HCT116 (cell line): Measurements from ENCODE around the gene SLC25A41. TPM values are rescaled to one million over a fixed set of nuclear protein-coding genes. Genes with fewer than 3 reads are reported as not detected.

Experiments used
- ATAC-seq: fragments of 200-7000 bp; cut with Tn5 transposase; 2 replicates; pipeline ENCODE4 v1.9.1; 2020; ENCODE audit warnings: mild to moderate bottlenecking, moderate library complexity
- BruUV-seq: library from RNA; stranded (reverse); fragments of 400-500 nt; replicated peaks from 2 replicates; lab custom pipeline; 2021; lab: Mats Ljungman, UMichigan
- CTCF ChIA-PET: fragments of 300-600 bp; sonication (Branson Sonifier 250); formaldehyde crosslinking; loops from one replicate; lab custom pipeline; 2021; ENCODE audit warnings: antibody characterized with exemption; lab: Charles Lee
- POLR2A ChIA-PET: fragments of 300-600, 350-600 bp; sonication (Branson Sonifier 250); formaldehyde crosslinking; loops from one replicate; lab custom pipeline; 2021; ENCODE audit warnings: antibody characterized with exemption; lab: Charles Lee
- RAD21 ChIA-PET, 2 experiments: fragments of 300-600 bp; sonication (Branson Sonifier 250); formaldehyde crosslinking; loops; one replicate each; lab custom pipeline; 2023; ENCODE audit warnings: low total read pairs in 2 of 2; ENCODE audit not compliant: uncharacterized antibody in 2 of 2, unreplicated experiment in 2 of 2, low non-redundant PET in 1 of 2; lab: Charles Lee
- DNase-seq: peaks from one replicate; pipeline ENCODE4 v3.0.0-alpha.2; 2010; ENCODE audit warnings: low read depth, low spot score
- H2AFZ ChIP-seq: fragments of 200-600 bp; shearing (Covaris generic), sonication (generic); 2 replicates; pipeline ENCODE4 v1.6.1; 2017; ENCODE audit warnings: low read depth, mixed run types, mixed read lengths, antibody characterized with exemption, low read length; ENCODE audit not compliant: poor library complexity, severe bottlenecking
- H3K27ac ChIP-seq: 2 replicates; pipeline ENCODE4 v1.5.1; 2012; ENCODE audit warnings: low read depth, low read length
- H3K27me3 ChIP-seq: fragments of 200-600 bp; sonication (generic); 2 replicates; pipeline ENCODE4 v1.6.1; 2016; ENCODE audit warnings: mixed run types, low read length, mixed read lengths; ENCODE audit not compliant: insufficient read depth
- H3K36me3 ChIP-seq, 2 experiments: fragments of 200-500 bp in 1 of 2; fragments of 200-600 bp in 1 of 2; sonication (Bioruptor generic) in 1 of 2; sonication (generic) in 1 of 2; 2 replicates each; pipeline versions ENCODE4 v1.5.1 to v1.6.1; 2014 to 2016; ENCODE audit warnings: low read length in 2 of 2, inconsistent platforms in 1 of 2, mixed read lengths in 1 of 2, mixed run types in 1 of 2; ENCODE audit not compliant: insufficient read depth in 2 of 2, control insufficient read depth in 1 of 2
- H3K4me1 ChIP-seq, 2 experiments: fragments of 200-600 bp in 1 of 2; sonication (generic) in 1 of 2; 2 replicates each; pipeline versions ENCODE4 v1.5.1 to v1.6.1; 2012 to 2017; ENCODE audit warnings: low read length in 2 of 2, inconsistent platforms in 1 of 2, mild to moderate bottlenecking in 1 of 2, mixed read lengths in 1 of 2, mixed run types in 1 of 2, moderate library complexity in 1 of 2; ENCODE audit not compliant: insufficient read depth in 2 of 2, control insufficient read depth in 1 of 2
- H3K4me2 ChIP-seq: fragments of 200-600 bp; sonication (generic); 2 replicates; pipeline ENCODE4 v1.6.1; 2017; ENCODE audit warnings: mixed run types, low read length, mixed read lengths
- H3K4me3 ChIP-seq, 2 experiments: fragments of 200-600 bp in 1 of 2; sonication (generic) in 1 of 2; replicated peaks in 1 of 2; 2 replicates each; pipeline ENCODE4 v1.5.1; 2011 to 2016; ENCODE audit warnings: low read length in 2 of 2, control low read depth in 1 of 2, low read depth in 1 of 2, mild to moderate bottlenecking in 1 of 2, mixed read lengths in 1 of 2, mixed run types in 1 of 2
- H3K79me2 ChIP-seq: fragments of 200-600 bp; sonication (generic); 2 replicates; pipeline ENCODE4 v1.6.1; 2017; ENCODE audit warnings: mild to moderate bottlenecking, mixed run types, low read length, moderate library complexity, mixed read lengths; ENCODE audit not compliant: insufficient read depth
- H3K9ac ChIP-seq: fragments of 200-600 bp; sonication (generic); 2 replicates; pipeline ENCODE4 v1.6.1; 2016; ENCODE audit warnings: low read length, mixed read lengths
- H3K9me2 ChIP-seq: fragments of 200-600 bp; sonication (generic), shearing (Covaris generic); 2 replicates; pipeline ENCODE4 v1.6.1; 2017; ENCODE audit warnings: mixed run types, mild to moderate bottlenecking, moderate library complexity; ENCODE audit not compliant: insufficient read depth
- H3K9me3 ChIP-seq, 2 experiments: fragments of 200-500 bp in 1 of 2; fragments of 200-600 bp in 1 of 2; sonication (Bioruptor generic) in 1 of 2; sonication (generic) in 1 of 2; 2 replicates each; pipeline ENCODE4 v1.6.1; 2014 to 2017; ENCODE audit warnings: low read length in 2 of 2, mixed read lengths in 2 of 2, inconsistent platforms in 1 of 2, low read depth in 1 of 2, mild to moderate bottlenecking in 1 of 2, mixed run types in 1 of 2, moderate library complexity in 1 of 2; ENCODE audit not compliant: control insufficient read depth in 1 of 2, insufficient read depth in 1 of 2
- H4K20me1 ChIP-seq: fragments of 200-600 bp; sonication (generic), shearing (Covaris generic); 2 replicates; pipeline ENCODE4 v1.6.1; 2017; ENCODE audit warnings: mixed run types, mild to moderate bottlenecking, moderate library complexity; ENCODE audit not compliant: insufficient read depth
- ATF3 ChIP-seq: IDR thresholded peaks from 2 replicates; pipeline ENCODE4 v1.6.1; 2012
- CEBPB ChIP-seq: IDR thresholded peaks from 2 replicates; pipeline ENCODE4 v1.6.1; 2012; ENCODE audit warnings: low read depth
- EGR1 ChIP-seq: IDR thresholded peaks from 2 replicates; pipeline ENCODE4 v1.6.1; 2012; ENCODE audit warnings: low read depth
- ELF1 ChIP-seq: IDR thresholded peaks from 2 replicates; pipeline ENCODE4 v1.6.1; 2012; ENCODE audit warnings: low read depth, borderline replicate concordance
- EZH2 ChIP-seq: fragments of 200-600 bp; sonication (generic); IDR thresholded peaks from 2 replicates; pipeline ENCODE4 v1.6.1; 2017; ENCODE audit warnings: antibody characterized with exemption, mixed run types
- FOSL1 ChIP-seq: IDR thresholded peaks from 2 replicates; pipeline ENCODE4 v1.6.1; 2012; ENCODE audit warnings: low read depth
- POLR2A ChIP-seq: IDR thresholded peaks from 2 replicates; pipeline ENCODE4 v1.7.0; 2011; ENCODE audit warnings: borderline replicate concordance; ENCODE audit not compliant: insufficient read depth, insufficient read length; ENCODE audit errors: extremely low read depth
- POLR2AphosphoS5 ChIP-seq: IDR thresholded peaks from 2 replicates; pipeline ENCODE4 v1.6.1; 2011; ENCODE audit warnings: mild to moderate bottlenecking, low read depth, low read length, moderate library complexity
- RAD21 ChIP-seq: IDR thresholded peaks from 2 replicates; pipeline ENCODE4 v1.6.1; 2012; ENCODE audit warnings: low read depth, mild to moderate bottlenecking
- SIN3A ChIP-seq: IDR thresholded peaks from 2 replicates; pipeline ENCODE4 v1.6.1; 2012; ENCODE audit warnings: low read depth
- SP1 ChIP-seq: IDR thresholded peaks from 2 replicates; pipeline ENCODE4 v1.6.1; 2012; ENCODE audit warnings: low read depth
- SRF ChIP-seq: IDR thresholded peaks from 2 replicates; pipeline ENCODE4 v1.6.1; 2012; ENCODE audit warnings: low read depth
- ZFX ChIP-seq: fragments of 450-650 bp; IDR thresholded peaks from 2 replicates; pipeline ENCODE4 v1.6.1; 2017
- intact Hi-C: fragments of 100-400 bp; cut with micrococcal nuclease; formaldehyde crosslinking; loops from 2 replicates; pipeline ENCODE4 v1.10.0; 2022
- total RNA-seq: library from RNA; stranded (reverse); gene quantifications from one replicate; pipeline ENCODE4 v1.2.1, GENCODE V29; 2021; ENCODE audit not compliant: unreplicated experiment
- TF ChIP-seq, protein P1 (sequence below): IDR thresholded peaks from 2 replicates; pipeline ENCODE4 v1.6.1; 2011; ENCODE audit warnings: mild to moderate bottlenecking, low read length, moderate library complexity; ENCODE audit not compliant: insufficient replicate concordance; ENCODE audit errors: extremely low read depth

SLC25A41 gene
- total RNA-seq, 1 experiment from 2014 or later: 0.93 TPM

- Histone ChIP-seq H3K9me3 (no peaks in the 10 kb centered on the region), H3K9ac (no peak overlapping the region), H3K4me2 (no peak overlapping the region), H3K36me3 (no peaks in the 10 kb centered on the region), H4K20me1 (no peaks in the 10 kb centered on the region), H2AFZ (no peak overlapping the region), H3K27me3 (no peaks in the 10 kb centered on the region), H3K4me1 (no peaks in the 10 kb centered on the region), H3K27ac (no peak overlapping the region), H3K9me2 (no peaks in the 10 kb centered on the region), H3K79me2 (no peaks in the 10 kb centered on the region), H3K4me3 (no peak overlapping the region)
- POLR2A ChIA-PET: no interaction called here
- no peak for ATAC-seq
- no peak for DNase-seq
- intact Hi-C loops: no loop called here
- TF ChIP-seq, protein P1, sequence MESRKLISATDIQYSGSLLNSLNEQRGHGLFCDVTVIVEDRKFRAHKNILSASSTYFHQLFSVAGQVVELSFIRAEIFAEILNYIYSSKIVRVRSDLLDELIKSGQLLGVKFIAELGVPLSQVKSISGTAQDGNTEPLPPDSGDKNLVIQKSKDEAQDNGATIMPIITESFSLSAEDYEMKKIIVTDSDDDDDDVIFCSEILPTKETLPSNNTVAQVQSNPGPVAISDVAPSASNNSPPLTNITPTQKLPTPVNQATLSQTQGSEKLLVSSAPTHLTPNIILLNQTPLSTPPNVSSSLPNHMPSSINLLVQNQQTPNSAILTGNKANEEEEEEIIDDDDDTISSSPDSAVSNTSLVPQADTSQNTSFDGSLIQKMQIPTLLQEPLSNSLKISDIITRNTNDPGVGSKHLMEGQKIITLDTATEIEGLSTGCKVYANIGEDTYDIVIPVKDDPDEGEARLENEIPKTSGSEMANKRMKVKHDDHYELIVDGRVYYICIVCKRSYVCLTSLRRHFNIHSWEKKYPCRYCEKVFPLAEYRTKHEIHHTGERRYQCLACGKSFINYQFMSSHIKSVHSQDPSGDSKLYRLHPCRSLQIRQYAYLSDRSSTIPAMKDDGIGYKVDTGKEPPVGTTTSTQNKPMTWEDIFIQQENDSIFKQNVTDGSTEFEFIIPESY: no peak
- no peak for TF ChIP-seq EZH2
- TF ChIP-seq POLR2AphosphoS5: no peak
- no peak for TF ChIP-seq CEBPB
- no peak for TF ChIP-seq SP1
- no peak for TF ChIP-seq RAD21
- TF ChIP-seq ELF1: no peak
- no peak for TF ChIP-seq EGR1
- no peak for TF ChIP-seq SIN3A
- no peak for TF ChIP-seq ATF3
- TF ChIP-seq SRF: no peak
- TF ChIP-seq POLR2A: no peak
- TF ChIP-seq FOSL1: no peak
- no peak for TF ChIP-seq ZFX
- RAD21 ChIA-PET: no interaction called here
- CTCF ChIA-PET: no interaction called here
- no TSS peak for BruUV-seq
Observed at GRCh38 chr19:6440905-6441304, 7.3 kb upstream of the SLC25A41 start.
